GM12872 (cell line): Measurements from ENCODE around the gene ZNF804B.

Source experiments
- CTCF ChIP-seq: IDR thresholded peaks from 3 replicates; pipeline ENCODE4 v1.5.1; 2011; ENCODE audit warnings: low read depth, mild to moderate bottlenecking, low read length, moderate library complexity; ENCODE audit not compliant: insufficient read depth

Gene ZNF804B

GRCh38 chr7:89072081-89072480 is 312.6 kb downstream of the ZNF804B start:
- no peak for TF ChIP-seq CTCF

- no peak for TF ChIP-seq CTCF
These were observed 314.3 kb downstream of the ZNF804B start for GRCh38 chr7:89073776-89074175.

- TF ChIP-seq CTCF, result no peak
These were observed 318.5 kb downstream of the ZNF804B start for GRCh38 chr7:89077992-89078391.

- no peak for TF ChIP-seq CTCF
These were observed 326.1 kb downstream of the ZNF804B start for GRCh38 chr7:89085580-89085979.

GRCh38 chr7:89091550-89091949 is 332.1 kb downstream of the ZNF804B start:
- TF ChIP-seq CTCF, result no peak

GRCh38 chr7:89094269-89094668 is 334.8 kb downstream of the ZNF804B start:
- TF ChIP-seq CTCF, result no peak

GRCh38 chr7:89103564-89103963 is 344.1 kb downstream of the ZNF804B start:
- no peak for TF ChIP-seq CTCF
